DOHH2 (cell line): ENCODE data around the gene SFT2D2.

Source experiments
- EZH2phosphoT487 ChIP-seq: fragments of 200-600 bp; sonication (generic); IDR thresholded peaks from 2 replicates; pipeline ENCODE4 v1.6.1; 2017; ENCODE audit warnings: borderline replicate concordance, mild to moderate bottlenecking, antibody characterized with exemption, low read length, moderate library complexity, mixed read lengths
- TF ChIP-seq, protein P1 (sequence below): fragments of 200-600 bp; sonication (generic); IDR thresholded peaks from one replicate; pipeline ENCODE4 v1.5.1; 2014; ENCODE audit warnings: antibody characterized with exemption, mild to moderate bottlenecking, low read depth, low read length; ENCODE audit not compliant: poor library complexity, severe bottlenecking

DNA sequence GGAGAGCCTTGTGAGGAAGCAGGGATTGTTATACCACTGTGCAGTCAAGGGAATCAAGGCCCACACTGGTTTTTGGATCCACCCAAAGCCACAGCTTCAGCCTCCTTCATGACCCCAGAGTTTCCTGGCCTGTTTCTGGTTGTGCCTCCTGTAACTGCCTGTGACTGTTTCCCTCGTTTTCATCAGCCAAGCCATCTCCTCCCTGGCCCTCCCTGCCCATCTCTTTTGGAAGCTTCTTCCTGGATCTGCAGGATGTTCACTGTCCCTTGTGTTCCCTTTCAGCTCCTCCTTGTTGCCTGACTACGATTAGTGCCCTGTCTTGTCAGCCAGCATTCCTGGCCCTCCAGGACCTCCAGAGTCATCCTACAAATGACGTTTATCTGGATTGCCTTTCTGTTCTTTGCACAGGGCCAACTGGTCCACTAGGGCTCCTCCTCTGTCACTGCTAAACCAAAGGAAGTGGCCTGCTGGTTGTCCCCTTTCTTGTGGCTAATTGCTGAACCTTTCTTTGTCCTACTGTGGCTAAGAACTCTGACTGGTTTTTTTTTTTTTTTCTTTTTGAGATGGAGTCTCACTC, 17.9 kb downstream of the SFT2D2 start:
- TF ChIP-seq, protein P1, sequence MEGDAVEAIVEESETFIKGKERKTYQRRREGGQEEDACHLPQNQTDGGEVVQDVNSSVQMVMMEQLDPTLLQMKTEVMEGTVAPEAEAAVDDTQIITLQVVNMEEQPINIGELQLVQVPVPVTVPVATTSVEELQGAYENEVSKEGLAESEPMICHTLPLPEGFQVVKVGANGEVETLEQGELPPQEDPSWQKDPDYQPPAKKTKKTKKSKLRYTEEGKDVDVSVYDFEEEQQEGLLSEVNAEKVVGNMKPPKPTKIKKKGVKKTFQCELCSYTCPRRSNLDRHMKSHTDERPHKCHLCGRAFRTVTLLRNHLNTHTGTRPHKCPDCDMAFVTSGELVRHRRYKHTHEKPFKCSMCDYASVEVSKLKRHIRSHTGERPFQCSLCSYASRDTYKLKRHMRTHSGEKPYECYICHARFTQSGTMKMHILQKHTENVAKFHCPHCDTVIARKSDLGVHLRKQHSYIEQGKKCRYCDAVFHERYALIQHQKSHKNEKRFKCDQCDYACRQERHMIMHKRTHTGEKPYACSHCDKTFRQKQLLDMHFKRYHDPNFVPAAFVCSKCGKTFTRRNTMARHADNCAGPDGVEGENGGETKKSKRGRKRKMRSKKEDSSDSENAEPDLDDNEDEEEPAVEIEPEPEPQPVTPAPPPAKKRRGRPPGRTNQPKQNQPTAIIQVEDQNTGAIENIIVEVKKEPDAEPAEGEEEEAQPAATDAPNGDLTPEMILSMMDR: no peak
- TF ChIP-seq EZH2phosphoT487: no peak
